HEK293 (cell line): ENCODE measurements around the gene NARS2.

ENCODE experiments used
- CTCF ChIA-PET: fragments of 350-600 bp; formaldehyde crosslinking; extraction: SDS; loops from one replicate; lab custom pipeline; 2021; ENCODE audit warnings: antibody characterized with exemption; lab: Yijun Ruan, JAX
- POLR2A ChIA-PET: fragments of 300-600 bp; formaldehyde crosslinking; extraction: SDS; loops from one replicate; lab custom pipeline; 2020; ENCODE audit warnings: antibody characterized with exemption, inconsistent platforms; lab: Yijun Ruan, JAX
- H3K27ac ChIP-seq: fragments of 200-500 bp; sonication (Bioruptor generic); 2 replicates; pipeline ENCODE4 v1.5.1; 2014; ENCODE audit warnings: low read depth, low read length, control low read depth, inconsistent platforms; ENCODE audit errors: extremely low read depth
- H3K36me3 ChIP-seq, 2 experiments: fragments of 200-500 bp in 1 of 2; sonication (Bioruptor generic) in 1 of 2; 1 replicate in 1 of 2; 2 replicates in 1 of 2; pipeline ENCODE4 v1.5.1; 2014 to 2017; ENCODE audit warnings: inconsistent platforms in 2 of 2, low read length in 2 of 2; ENCODE audit not compliant: control insufficient read depth in 2 of 2, insufficient read depth in 1 of 2
- H3K4me1 ChIP-seq: fragments of 200-500 bp; sonication (Bioruptor generic); 2 replicates; pipeline ENCODE4 v1.5.1; 2014; ENCODE audit warnings: mild to moderate bottlenecking, low read length, inconsistent platforms; ENCODE audit not compliant: control insufficient read depth, insufficient read depth
- H3K4me3 ChIP-seq: 2 replicates; pipeline ENCODE4 v1.5.1; 2011; ENCODE audit warnings: low read depth, mild to moderate bottlenecking, control low read depth, low read length, moderate library complexity
- H3K9me3 ChIP-seq: fragments of 200-500 bp; sonication (Bioruptor generic); 2 replicates; pipeline ENCODE4 v1.5.1; 2014; ENCODE audit warnings: low read depth, low read length, inconsistent platforms; ENCODE audit not compliant: control insufficient read depth, insufficient read depth
- PRDM10 ChIP-seq: fragments of 450-650 bp; formaldehyde crosslinking; IDR thresholded peaks from 2 replicates; pipeline ENCODE4 v1.5.1; 2016; ENCODE audit warnings: missing biosample characterization, missing genetic modification characterization
- PRDM2 ChIP-seq: fragments of 450-650 bp; formaldehyde crosslinking; IDR thresholded peaks from 2 replicates; pipeline ENCODE4 v1.5.1; 2016; ENCODE audit warnings: missing biosample characterization, missing genetic modification characterization, borderline replicate concordance
- SP3 ChIP-seq: fragments of 450-650 bp; formaldehyde crosslinking; IDR thresholded peaks from 2 replicates; pipeline ENCODE4 v1.5.1; 2016; ENCODE audit warnings: missing biosample characterization, missing genetic modification characterization
- TRIM28 ChIP-seq: IDR thresholded peaks from 2 replicates; pipeline ENCODE4 v1.6.1; 2011; ENCODE audit warnings: low read length, control low read depth, borderline replicate concordance
- ZBTB49 ChIP-seq: fragments of 450-650 bp; formaldehyde crosslinking; IDR thresholded peaks from 2 replicates; pipeline ENCODE4 v1.5.1; 2016; ENCODE audit warnings: missing biosample characterization, missing genetic modification characterization, low read depth
- ZFP37 ChIP-seq: fragments of 450-650 bp; formaldehyde crosslinking; IDR thresholded peaks from 2 replicates; pipeline ENCODE4 v1.5.1; 2016; ENCODE audit warnings: missing biosample characterization, missing genetic modification characterization
- ZNF416 ChIP-seq: fragments of 450-650 bp; formaldehyde crosslinking; IDR thresholded peaks from 2 replicates; pipeline ENCODE4 v1.5.1; 2016; ENCODE audit warnings: missing biosample characterization, missing genetic modification characterization
- ZNF473 ChIP-seq: fragments of 450-650 bp; formaldehyde crosslinking; IDR thresholded peaks from 2 replicates; pipeline ENCODE4 v1.5.1; 2017; ENCODE audit warnings: missing biosample characterization, missing genetic modification characterization
- ZNF610 ChIP-seq: fragments of 450-650 bp; formaldehyde crosslinking; IDR thresholded peaks from 2 replicates; pipeline ENCODE4 v1.5.1; 2016; ENCODE audit warnings: missing biosample characterization, missing genetic modification characterization, borderline replicate concordance
- ZNF660 ChIP-seq: fragments of 450-650 bp; IDR thresholded peaks from 2 replicates; pipeline ENCODE4 v1.5.1; 2018; ENCODE audit warnings: missing biosample characterization, mild to moderate bottlenecking, missing genetic modification characterization
- ZSCAN16 ChIP-seq: fragments of 450-650 bp; formaldehyde crosslinking; IDR thresholded peaks from 2 replicates; pipeline ENCODE4 v1.5.1; 2016; ENCODE audit warnings: missing biosample characterization, missing genetic modification characterization
- ZSCAN23 ChIP-seq: fragments of 450-650 bp; formaldehyde crosslinking; IDR thresholded peaks from 2 replicates; pipeline ENCODE4 v1.5.1; 2016; ENCODE audit warnings: missing biosample characterization, missing genetic modification characterization

Gene NARS2

GRCh38 chr11:78441956-78442355 is 132.7 kb downstream of the NARS2 start (continued):
- TF ChIP-seq PRDM2 (tag by site-specific recombination): no peak

GRCh38 chr11:78438298-78438975 is 136.2 kb downstream of the NARS2 start:
- Histone ChIP-seq H3K4me1 (no peaks in the 10 kb centered on the region), H3K9me3 (no peaks in the 10 kb centered on the region), H3K4me3 (no peak overlapping the region), H3K27ac (no peak overlapping the region), H3K36me3 (peaks cover 0 to 23% of the 10 kb centered on the region in 2 experiments; a peak in 2 of 3 replicates)
- ChIA-PET CTCF (no interaction called here), POLR2A (no interaction called here)
- TF ChIP-seq PRDM10 (tag by site-specific recombination) (no peak), SP3 (tag by site-specific recombination) (no peak), ZFP37 (tag by site-specific recombination) (no peak), ZNF416 (tag by site-specific recombination) (no peak), ZSCAN16 (tag by site-specific recombination) (no peak), ZNF660 (tag by site-specific recombination) (no peak), ZNF610 (tag by site-specific recombination) (no peak), ZSCAN23 (tag by site-specific recombination) (no peak), TRIM28 (no peak), ZNF473 (tag by site-specific recombination) (no peak), ZBTB49 (tag by site-specific recombination) (no peak)
